SK-N-SH (cell line): Measurements from ENCODE around the gene COG8. TPM values are rescaled to one million over a fixed set of nuclear protein-coding genes. Genes with fewer than 3 reads are reported as not detected.

ENCODE experiments used
- CTCF ChIA-PET: fragments of 300-600, 350-600 bp; formaldehyde crosslinking; extraction: SDS; loops from one replicate; lab custom pipeline; 2021; lab: Yijun Ruan, JAX
- POLR2A ChIA-PET: fragments of 350-600 bp; sonication (Branson Sonifier 250); formaldehyde crosslinking; extraction: SDS; loops from one replicate; lab custom pipeline; 2020; ENCODE audit warnings: antibody characterized with exemption, inconsistent platforms; lab: Yijun Ruan, JAX
- DNase-seq: peaks from one replicate; pipeline ENCODE4 v3.0.0; 2012
- H2AFZ ChIP-seq: fragments of 200-600 bp; sonication (generic); 2 replicates; pipeline ENCODE4 v1.8.1; 2016; ENCODE audit warnings: antibody characterized with exemption, mild to moderate bottlenecking, low read depth
- H3F3A ChIP-seq: fragments of 200-600 bp; sonication (generic); replicated peaks from 2 replicates; pipeline ENCODE3; 2016; ENCODE audit warnings: antibody characterized with exemption, mild to moderate bottlenecking; ENCODE audit not compliant: insufficient read depth
- H3K27ac ChIP-seq, 2 experiments: fragments of 200-500 bp in 1 of 2; fragments of 200-600 bp in 1 of 2; sonication (Bioruptor generic) in 1 of 2; sonication (generic), shearing (Covaris generic) in 1 of 2; 2 replicates each; pipeline versions ENCODE4 v1.5.1 to v1.6.1; 2014 to 2016; ENCODE audit warnings: low read depth in 2 of 2, inconsistent platforms in 1 of 2, low read length in 1 of 2, mild to moderate bottlenecking in 1 of 2, mixed read lengths in 1 of 2
- H3K27me3 ChIP-seq: fragments of 200-600 bp; sonication (generic), shearing (Covaris generic); 2 replicates; pipeline ENCODE4 v1.6.1; 2016; ENCODE audit warnings: mixed run types; ENCODE audit not compliant: insufficient read depth
- H3K36me3 ChIP-seq, 2 experiments: fragments of 200-500 bp in 1 of 2; fragments of 200-600 bp in 1 of 2; sonication (Bioruptor generic) in 1 of 2; sonication (generic) in 1 of 2; replicated peaks in 1 of 2; 2 replicates each; pipeline versions ENCODE3 to v1.5.1; 2014 to 2016; ENCODE audit warnings: low read length in 1 of 2, mild to moderate bottlenecking in 1 of 2; ENCODE audit not compliant: insufficient read depth in 2 of 2, control insufficient read depth in 1 of 2
- H3K4me1 ChIP-seq, 2 experiments: fragments of 200-500 bp in 1 of 2; fragments of 200-600 bp in 1 of 2; sonication (Bioruptor generic) in 1 of 2; sonication (generic), shearing (Covaris generic) in 1 of 2; 2 replicates each; pipeline versions ENCODE4 v1.5.1 to v1.6.1; 2014 to 2016; ENCODE audit warnings: low read depth in 1 of 2, low read length in 1 of 2, mixed run types in 1 of 2; ENCODE audit not compliant: insufficient read depth in 2 of 2, control insufficient read depth in 1 of 2
- H3K4me2 ChIP-seq: fragments of 200-600 bp; sonication (generic), shearing (Covaris generic); 2 replicates; pipeline ENCODE4 v1.6.1; 2017; ENCODE audit warnings: mixed run types
- H3K4me3 ChIP-seq, 2 experiments: fragments of 200-500 bp in 1 of 2; fragments of 200-600 bp in 1 of 2; sonication (Bioruptor generic) in 1 of 2; sonication (generic), shearing (Covaris generic) in 1 of 2; 2 replicates each; pipeline versions ENCODE4 v1.5.1 to v1.8.1; 2014 to 2016; ENCODE audit warnings: low read depth in 2 of 2, inconsistent platforms in 1 of 2, low read length in 1 of 2, mild to moderate bottlenecking in 1 of 2, mixed read lengths in 1 of 2, moderate library complexity in 1 of 2
- H3K79me2 ChIP-seq: fragments of 200-600 bp; sonication (generic); 2 replicates; pipeline ENCODE4 v1.8.1; 2017; ENCODE audit warnings: mild to moderate bottlenecking; ENCODE audit not compliant: insufficient read depth
- H3K9ac ChIP-seq: fragments of 200-600 bp; sonication (generic); 2 replicates; pipeline ENCODE4 v1.6.1; 2017; ENCODE audit warnings: mixed run types
- H3K9me2 ChIP-seq: fragments of 200-600 bp; sonication (generic); 2 replicates; pipeline ENCODE4 v1.6.1; 2017; ENCODE audit warnings: mixed run types
- H3K9me3 ChIP-seq: fragments of 200-600 bp; sonication (generic); 2 replicates; pipeline ENCODE4 v1.6.1; 2017; ENCODE audit warnings: mixed run types, mild to moderate bottlenecking, moderate library complexity
- H4K20me1 ChIP-seq: fragments of 200-600 bp; sonication (generic); 2 replicates; pipeline ENCODE4 v1.6.1; 2017; ENCODE audit warnings: mild to moderate bottlenecking, mixed run types; ENCODE audit not compliant: insufficient read depth
- CHD2 ChIP-seq: fragments of 150-350 bp; IDR thresholded peaks from 2 replicates; pipeline ENCODE4 v1.6.1; 2018; ENCODE audit warnings: low read length; ENCODE audit not compliant: partially characterized antibody
- ELF1 ChIP-seq: IDR thresholded peaks from 2 replicates; pipeline ENCODE4 v1.4.0; 2012
- EZH2phosphoT487 ChIP-seq: fragments of 200-600 bp; sonication (generic); IDR thresholded peaks from 2 replicates; pipeline ENCODE4 v1.6.1; 2017; ENCODE audit warnings: low read depth, mixed run types, mild to moderate bottlenecking, antibody characterized with exemption, moderate library complexity, borderline replicate concordance
- FOSL2 ChIP-seq: IDR thresholded peaks from 2 replicates; pipeline ENCODE4 v1.4.0; 2012; ENCODE audit warnings: low read depth, mild to moderate bottlenecking, moderate library complexity, borderline replicate concordance
- FOXJ3 ChIP-seq: sonication (generic); formaldehyde crosslinking; IDR thresholded peaks from 2 replicates; pipeline ENCODE4 v1.5.1; 2020; ENCODE audit warnings: mild to moderate bottlenecking, missing genetic modification reagents
- GABPA ChIP-seq: IDR thresholded peaks from 2 replicates; pipeline ENCODE4 v1.4.0; 2012; ENCODE audit warnings: low read depth, mild to moderate bottlenecking
- GATA2 ChIP-seq: sonication (generic); formaldehyde crosslinking; IDR thresholded peaks from 2 replicates; pipeline ENCODE4 v1.5.0; 2020; ENCODE audit warnings: mild to moderate bottlenecking, missing genetic modification reagents
- MEF2A ChIP-seq: IDR thresholded peaks from 2 replicates; pipeline ENCODE4 v1.4.0; 2012; ENCODE audit warnings: low read depth, borderline replicate concordance
- MXI1 ChIP-seq: IDR thresholded peaks from 2 replicates; pipeline ENCODE4 v1.6.1; 2012; ENCODE audit warnings: mild to moderate bottlenecking, low read depth, low read length, improper control_type of control experiment
- POLR2AphosphoS5 ChIP-seq: IDR thresholded peaks from 2 replicates; pipeline ENCODE4 v1.6.1; 2012; ENCODE audit warnings: low read depth, low read length
- RAD21 ChIP-seq: IDR thresholded peaks from 2 replicates; pipeline ENCODE4 v1.6.1; 2012; ENCODE audit warnings: mild to moderate bottlenecking, low read length
- RCOR1 ChIP-seq: fragments of 150-350 bp; IDR thresholded peaks from 2 replicates; pipeline ENCODE4 v1.6.1; 2017; ENCODE audit warnings: antibody characterized with exemption, low read length
- RFX5 ChIP-seq: IDR thresholded peaks from 2 replicates; pipeline ENCODE4 v1.6.1; 2012; ENCODE audit warnings: mild to moderate bottlenecking, improper control_type of control experiment, low read length
- TAF1 ChIP-seq: IDR thresholded peaks from 2 replicates; pipeline ENCODE4 v1.6.1; 2012; ENCODE audit warnings: low read depth, mild to moderate bottlenecking, low read length, moderate library complexity, borderline replicate concordance
- TCF12 ChIP-seq: IDR thresholded peaks from 2 replicates; pipeline ENCODE4 v1.4.0; 2012
- YY1 ChIP-seq: IDR thresholded peaks from 2 replicates; pipeline ENCODE4 v1.4.0; 2012; ENCODE audit warnings: low read depth, mild to moderate bottlenecking
- whole genome bisulfite sequencing: methylation state at CpG from one replicate; pipeline ENCODE4 v1.1.6; 2017; ENCODE audit warnings: low lambda C conversion rate; 5-methylcytosine and 5-hydroxymethylcytosine counted together
- polyA plus RNA-seq, 3 experiments: library from polyadenylated mRNA; depleted of rRNA; stranded (reverse); fragments of >200 nt; gene quantifications; 2 replicates each; pipeline ENCODE4 v1.2.3, GENCODE V29; 2012
- TF ChIP-seq, protein P1 (sequence below): IDR thresholded peaks from 2 replicates; pipeline ENCODE4; 2012
- TF ChIP-seq, protein P2 (sequence below): IDR thresholded peaks from 2 replicates; pipeline ENCODE4 v1.4.0; 2012; ENCODE audit warnings: low read depth, borderline replicate concordance
- TF ChIP-seq, protein P3 (sequence below): IDR thresholded peaks from 2 replicates; pipeline ENCODE4 v1.4.0; 2012; ENCODE audit warnings: low read depth, borderline replicate concordance
- TF ChIP-seq, protein P4 (sequence below): fragments of 200-600 bp; sonication (generic); IDR thresholded peaks from 2 replicates; pipeline ENCODE4 v1.6.1; 2017; ENCODE audit warnings: antibody characterized with exemption, mild to moderate bottlenecking, moderate library complexity

COG8 gene
- polyA plus RNA-seq, 1 of the 3 experiments (the other 2 are of a cell fraction), result 30.2 TPM

DNA sequence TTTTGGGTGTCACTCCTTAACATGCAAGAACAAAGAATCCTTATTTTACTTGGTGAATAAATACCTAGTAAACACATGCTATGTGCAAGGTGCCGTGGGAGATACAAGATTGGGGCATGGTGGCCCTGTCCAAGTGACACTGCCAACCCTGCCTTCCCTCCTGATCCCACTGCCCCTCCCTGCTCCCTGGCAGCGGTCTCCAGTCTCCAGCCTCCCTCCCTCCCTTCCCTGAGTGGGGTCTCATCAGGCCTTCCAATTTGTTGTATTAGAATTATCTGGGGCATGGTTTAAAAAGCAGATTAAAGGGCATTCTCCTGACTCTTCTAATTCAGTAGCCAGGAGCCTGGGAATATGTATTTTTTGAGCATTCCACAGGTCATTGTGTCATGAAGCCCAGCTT is 24.7 kb upstream of the COG8 start:
- CTCF ChIA-PET, result no interaction called here
- POLR2A ChIA-PET, result no interaction called here
- H3K36me3 ChIP-seq, result peaks cover 27 to 35% of the 10 kb centered on the region in 2 experiments

DNA sequence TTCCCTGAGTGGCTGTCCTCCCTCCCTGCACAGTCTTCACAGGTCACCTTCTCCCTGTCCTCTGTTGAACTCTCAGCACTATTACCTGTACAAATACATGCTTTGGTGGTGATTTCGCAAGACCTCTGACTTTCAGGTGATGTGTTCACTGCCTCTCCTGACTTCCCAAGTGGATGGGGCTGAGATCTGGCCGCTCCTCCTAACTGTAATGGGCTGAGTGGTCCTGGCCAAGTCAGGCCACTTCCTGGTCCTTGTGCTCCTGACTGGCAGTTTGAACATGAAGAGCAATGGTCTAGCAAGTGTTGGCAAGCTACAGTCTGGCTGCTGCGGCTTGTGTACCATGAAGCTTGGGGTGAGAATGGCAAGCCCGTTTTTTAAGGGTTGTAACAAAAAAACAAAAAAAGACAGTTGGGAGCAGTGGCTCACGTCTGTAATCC is 23.9 kb upstream of the COG8 start:
- no peak overlapping the region for H3K4me2 ChIP-seq
- H3K27ac ChIP-seq, result no peak overlapping the region
- H3K9me3 ChIP-seq, result no peaks in the 10 kb centered on the region
- ChIA-PET CTCF (interaction anchor here (0.9 kb wide), 1 partner anchor 32 kb away, joined by 3 read pairs; no protein-coding TSS in a partner anchor), POLR2A (no interaction called here)
- H2AFZ ChIP-seq, result no peak overlapping the region
- H3K79me2 ChIP-seq, result no peaks in the 10 kb centered on the region
- H3K27me3 ChIP-seq, result no peaks in the 10 kb centered on the region
- no peaks in the 10 kb centered on the region for H3K4me1 ChIP-seq
- WGBS, result 89% methylated on average over 4 of the region's 5 CpGs
- H4K20me1 ChIP-seq, result no peaks in the 10 kb centered on the region
- H3K4me3 ChIP-seq, result no peak overlapping the region
- DNase-seq, result no peak
- H3K9ac ChIP-seq, result no peak overlapping the region
- H3K9me2 ChIP-seq, result no peaks in the 10 kb centered on the region
- peaks cover 11% of the 10 kb centered on the region for H3F3A ChIP-seq
- H3K36me3 ChIP-seq, result peaks cover 27 to 32% of the 10 kb centered on the region in 2 experiments
- TF ChIP-seq POLR2AphosphoS5, result no peak
- TF ChIP-seq FOXJ3, result no peak
- TF ChIP-seq, protein P1, sequence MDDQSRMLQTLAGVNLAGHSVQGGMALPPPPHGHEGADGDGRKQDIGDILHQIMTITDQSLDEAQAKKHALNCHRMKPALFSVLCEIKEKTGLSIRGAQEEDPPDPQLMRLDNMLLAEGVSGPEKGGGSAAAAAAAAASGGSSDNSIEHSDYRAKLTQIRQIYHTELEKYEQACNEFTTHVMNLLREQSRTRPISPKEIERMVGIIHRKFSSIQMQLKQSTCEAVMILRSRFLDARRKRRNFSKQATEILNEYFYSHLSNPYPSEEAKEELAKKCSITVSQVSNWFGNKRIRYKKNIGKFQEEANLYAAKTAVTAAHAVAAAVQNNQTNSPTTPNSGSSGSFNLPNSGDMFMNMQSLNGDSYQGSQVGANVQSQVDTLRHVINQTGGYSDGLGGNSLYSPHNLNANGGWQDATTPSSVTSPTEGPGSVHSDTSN, result no peak
- TF ChIP-seq MEF2A, result no peak
- no peak for TF ChIP-seq GABPA
- no peak for TF ChIP-seq TAF1
- TF ChIP-seq GATA2, result no peak
- no peak for TF ChIP-seq CHD2
- no peak for TF ChIP-seq ELF1
- TF ChIP-seq MXI1, result no peak
- TF ChIP-seq RAD21, result no peak
- TF ChIP-seq, protein P2, sequence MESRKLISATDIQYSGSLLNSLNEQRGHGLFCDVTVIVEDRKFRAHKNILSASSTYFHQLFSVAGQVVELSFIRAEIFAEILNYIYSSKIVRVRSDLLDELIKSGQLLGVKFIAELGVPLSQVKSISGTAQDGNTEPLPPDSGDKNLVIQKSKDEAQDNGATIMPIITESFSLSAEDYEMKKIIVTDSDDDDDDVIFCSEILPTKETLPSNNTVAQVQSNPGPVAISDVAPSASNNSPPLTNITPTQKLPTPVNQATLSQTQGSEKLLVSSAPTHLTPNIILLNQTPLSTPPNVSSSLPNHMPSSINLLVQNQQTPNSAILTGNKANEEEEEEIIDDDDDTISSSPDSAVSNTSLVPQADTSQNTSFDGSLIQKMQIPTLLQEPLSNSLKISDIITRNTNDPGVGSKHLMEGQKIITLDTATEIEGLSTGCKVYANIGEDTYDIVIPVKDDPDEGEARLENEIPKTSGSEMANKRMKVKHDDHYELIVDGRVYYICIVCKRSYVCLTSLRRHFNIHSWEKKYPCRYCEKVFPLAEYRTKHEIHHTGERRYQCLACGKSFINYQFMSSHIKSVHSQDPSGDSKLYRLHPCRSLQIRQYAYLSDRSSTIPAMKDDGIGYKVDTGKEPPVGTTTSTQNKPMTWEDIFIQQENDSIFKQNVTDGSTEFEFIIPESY, result no peak
- TF ChIP-seq, protein P3, sequence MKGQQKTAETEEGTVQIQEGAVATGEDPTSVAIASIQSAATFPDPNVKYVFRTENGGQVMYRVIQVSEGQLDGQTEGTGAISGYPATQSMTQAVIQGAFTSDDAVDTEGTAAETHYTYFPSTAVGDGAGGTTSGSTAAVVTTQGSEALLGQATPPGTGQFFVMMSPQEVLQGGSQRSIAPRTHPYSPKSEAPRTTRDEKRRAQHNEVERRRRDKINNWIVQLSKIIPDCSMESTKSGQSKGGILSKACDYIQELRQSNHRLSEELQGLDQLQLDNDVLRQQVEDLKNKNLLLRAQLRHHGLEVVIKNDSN, result no peak

More for the DNA sequence above, 24.7 kb upstream of the COG8 start:
- no peak overlapping the region for H3K9ac ChIP-seq
- no peak overlapping the region for H2AFZ ChIP-seq
- no peaks in the 10 kb centered on the region for H3K9me3 ChIP-seq
- WGBS, result 84% methylated on average over 2 of the region's 2 CpGs
- H3K4me2 ChIP-seq, result no peak overlapping the region
- no peaks in the 10 kb centered on the region for H3K4me1 ChIP-seq
- DNase-seq, result no peak
- no peaks in the 10 kb centered on the region for H4K20me1 ChIP-seq
- H3K4me3 ChIP-seq, result no peak overlapping the region
- no peaks in the 10 kb centered on the region for H3K79me2 ChIP-seq
- H3K9me2 ChIP-seq, result no peaks in the 10 kb centered on the region
- H3K27me3 ChIP-seq, result no peaks in the 10 kb centered on the region
- H3F3A ChIP-seq, result peaks cover 9% of the 10 kb centered on the region
- TF ChIP-seq RCOR1 (no peak), GATA2 (no peak), YY1 (no peak), RFX5 (no peak), RAD21 (no peak), TCF12 (no peak), EZH2phosphoT487 (no peak), FOSL2 (no peak)
- TF ChIP-seq, protein P1, result no peak
- TF ChIP-seq, protein P4, sequence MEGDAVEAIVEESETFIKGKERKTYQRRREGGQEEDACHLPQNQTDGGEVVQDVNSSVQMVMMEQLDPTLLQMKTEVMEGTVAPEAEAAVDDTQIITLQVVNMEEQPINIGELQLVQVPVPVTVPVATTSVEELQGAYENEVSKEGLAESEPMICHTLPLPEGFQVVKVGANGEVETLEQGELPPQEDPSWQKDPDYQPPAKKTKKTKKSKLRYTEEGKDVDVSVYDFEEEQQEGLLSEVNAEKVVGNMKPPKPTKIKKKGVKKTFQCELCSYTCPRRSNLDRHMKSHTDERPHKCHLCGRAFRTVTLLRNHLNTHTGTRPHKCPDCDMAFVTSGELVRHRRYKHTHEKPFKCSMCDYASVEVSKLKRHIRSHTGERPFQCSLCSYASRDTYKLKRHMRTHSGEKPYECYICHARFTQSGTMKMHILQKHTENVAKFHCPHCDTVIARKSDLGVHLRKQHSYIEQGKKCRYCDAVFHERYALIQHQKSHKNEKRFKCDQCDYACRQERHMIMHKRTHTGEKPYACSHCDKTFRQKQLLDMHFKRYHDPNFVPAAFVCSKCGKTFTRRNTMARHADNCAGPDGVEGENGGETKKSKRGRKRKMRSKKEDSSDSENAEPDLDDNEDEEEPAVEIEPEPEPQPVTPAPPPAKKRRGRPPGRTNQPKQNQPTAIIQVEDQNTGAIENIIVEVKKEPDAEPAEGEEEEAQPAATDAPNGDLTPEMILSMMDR, result no peak
- H3K27ac ChIP-seq, result no peak overlapping the region
